Lung (tissue), 12 donors: Measurements from ENCODE around the gene THBS4. TPM values are rescaled to one million over a fixed set of nuclear protein-coding genes. Genes with fewer than 3 reads are reported as not detected.

Experiments
- ATAC-seq: fragments of 200-7000 bp; cut with Tn5 transposase; one replicate; pipeline ENCODE4 v1.9.1; 2020; ENCODE audit warnings: moderate number of reproducible peaks; ENCODE audit not compliant: insufficient read depth, low FRiP score
- DNase-seq, 3 donors: peaks; one replicate each; pipeline ENCODE4 v3.0.0-alpha.2; 2013 to 2017
- H3K27ac ChIP-seq, 2 donors: one replicate each; pipeline ENCODE4 v1.5.1; 2013; ENCODE audit warnings: mild to moderate bottlenecking in 2 of 2, moderate library complexity in 2 of 2, control low read depth in 1 of 2, inconsistent platforms in 1 of 2, low read depth in 1 of 2, low read length in 1 of 2
- H3K27me3 ChIP-seq, 3 donors: one replicate each; pipeline ENCODE4 v1.5.1; 2013; ENCODE audit warnings: low read length in 2 of 3; ENCODE audit not compliant: control insufficient read depth in 3 of 3, insufficient read depth in 3 of 3
- H3K36me3 ChIP-seq, 4 donors: one replicate each; pipeline ENCODE4 v1.5.1; 2013; ENCODE audit warnings: low read length in 4 of 4, mild to moderate bottlenecking in 1 of 4, moderate library complexity in 1 of 4; ENCODE audit not compliant: control insufficient read depth in 4 of 4, insufficient read depth in 4 of 4
- H3K4me1 ChIP-seq, 5 donors: one replicate each; pipeline ENCODE4 v1.5.1; 2013; ENCODE audit warnings: low read length in 5 of 5, mild to moderate bottlenecking in 2 of 5, moderate library complexity in 1 of 5; ENCODE audit not compliant: control insufficient read depth in 5 of 5, insufficient read depth in 5 of 5
- H3K4me3 ChIP-seq: one replicate; pipeline ENCODE4 v1.5.1; 2013; ENCODE audit warnings: mild to moderate bottlenecking, control low read depth, moderate library complexity
- H3K9ac ChIP-seq, 2 donors: one replicate each; pipeline ENCODE4 v1.5.1; 2013; ENCODE audit warnings: low read length in 2 of 2, control low read depth in 1 of 2; ENCODE audit not compliant: insufficient read depth in 1 of 2
- H3K9me3 ChIP-seq, 4 donors: one replicate each; pipeline ENCODE4 v1.5.1; 2013; ENCODE audit warnings: low read length in 3 of 4, mild to moderate bottlenecking in 1 of 4, moderate library complexity in 1 of 4; ENCODE audit not compliant: control insufficient read depth in 4 of 4, insufficient read depth in 3 of 4
- CTCF ChIP-seq: IDR thresholded peaks from 2 replicates; pipeline ENCODE4 v1.5.1; 2012; ENCODE audit warnings: mild to moderate bottlenecking; ENCODE audit errors: control extremely low read depth, extremely low read depth
- WGBS, 2 donors: extraction: QIAGEN DNeasy Blood & Tissue Kit; methylation state at CpG; one replicate each; pipeline ENCODE4 v1.1.7; 2013; 5-methylcytosine and 5-hydroxymethylcytosine counted together
- polyA plus RNA-seq, 2 donors: library from polyadenylated mRNA; stranded (reverse); fragments of 200-250 nt; gene quantifications; one replicate each; pipeline ENCODE4 v1.2.1, GENCODE V29; 2013
- total RNA-seq, 2 donors: library from RNA; depleted of rRNA in 1 of 2; stranded (reverse); fragments of >200 nt in 1 of 2; gene quantifications; one replicate each; pipeline ENCODE4 v1.2.1, GENCODE V29; 2014 to 2021
- donor health status: control.
- donor health status: control.
- donor health status: Bipolar disorder and iron deficiency.
- donor health status: healthy.
- donor health status: DM: yes; HTN: yes; CAD: no.

Gene THBS4
- total and polyA plus RNA-seq, 4 donors: 0.69 to 4.2 (median 1.3) TPM

GRCh38 chr5:80067016-80067415 lies 31.9 kb downstream of the THBS4 start:
- H3K4me3 ChIP-seq: no peak overlapping the region
- H3K27me3 ChIP-seq: no peaks in the 10 kb centered on the region
- H3K27ac ChIP-seq: no peak overlapping the region
- DNase-seq (no peak), ATAC-seq (no peak)
- WGBS, 2 donors: 45 to 75% methylated on average over 2 of the region's 2 CpGs
- H3K36me3 ChIP-seq: peaks cover 0 to 3% (median 0%) of the 10 kb centered on the region in 4 donors
- no peak overlapping the region for H3K9ac ChIP-seq
- H3K4me1 ChIP-seq: peaks cover 0 to 4% (median 0%) of the 10 kb centered on the region in 5 donors
- TF ChIP-seq CTCF: no peak
- H3K9me3 ChIP-seq: no peaks in the 10 kb centered on the region

GRCh38 chr5:80067531-80068245 lies 32.5 kb downstream of the THBS4 start:
- peaks cover 0 to 3% (median 0%) of the 10 kb centered on the region in 4 donors for H3K36me3 ChIP-seq
- peaks cover 0 to 4% (median 0%) of the 10 kb centered on the region in 5 donors for H3K4me1 ChIP-seq
- no peaks in the 10 kb centered on the region for H3K27me3 ChIP-seq
- no peak for ATAC-seq
- H3K9ac ChIP-seq: no peak overlapping the region
- no peak for DNase-seq
- WGBS, 2 donors: 68 to 80% methylated on average over 8 of the region's 8 CpGs
- no peak for TF ChIP-seq CTCF
- H3K4me3 ChIP-seq: no peak overlapping the region
- no peak overlapping the region for H3K27ac ChIP-seq
- H3K9me3 ChIP-seq: no peaks in the 10 kb centered on the region

GRCh38 chr5:80068246-80068636 lies 33.1 kb downstream of the THBS4 start:
- Histone ChIP-seq H3K9me3 (no peaks in the 10 kb centered on the region), H3K27ac (no peak overlapping the region), H3K4me1 (peaks cover 0 to 4% (median 0%) of the 10 kb centered on the region in 5 donors), H3K27me3 (no peaks in the 10 kb centered on the region), H3K4me3 (no peak overlapping the region), H3K9ac (no peak overlapping the region), H3K36me3 (peaks cover 0 to 3% (median 0%) of the 10 kb centered on the region in 4 donors)
- WGBS, 2 donors: 95 to 96% methylated on average over 5 of the region's 5 CpGs
- ATAC-seq (no peak), DNase-seq (no peak)
- TF ChIP-seq CTCF: no peak
